ENCODE results near the gene SMIM38. TPM values are rescaled to one million over a fixed set of nuclear protein-coding genes. Genes with fewer than 3 reads are reported as not detected.
A peak's percentile ranks its signal among the peaks of the same experiment; 100 is the strongest.

SMIM38 gene
- total and polyA plus RNA-seq, 8 donors, result 0.33 to 6.2 (median 1.2) TPM

GRCh38 chr11:69129647-69130046 is 26.1 kb upstream of the SMIM38 start:
- H3K4me1 ChIP-seq, result peaks cover 0 to 10% (median 0%) of the 10 kb centered on the region in 3 donors
- H3K36me3 ChIP-seq, result no peaks in the 10 kb centered on the region
- H3K9me3 ChIP-seq, result no peaks in the 10 kb centered on the region
- TF ChIP-seq CTCF (IDR thresholded peaks at IDR 0.05), result no peak
- H3K4me3 ChIP-seq, result no peak overlapping the region
- WGBS, 2 donors, result 82 to 88% methylated on average over 7 of the region's 7 CpGs
- FAIRE-seq, result no peak
- no peak for ATAC-seq
- intact Hi-C loops (cut with DNase I), result no loop called here
- no peaks in the 10 kb centered on the region for H3K27me3 ChIP-seq
- DNase-seq, result no peak
- H3K27ac ChIP-seq, result no peak overlapping the region

GRCh38 chr11:69130654-69131053 is 25.1 kb upstream of the SMIM38 start:
- TF ChIP-seq CTCF (IDR thresholded peaks at IDR 0.05), result no peak
- H3K27me3 ChIP-seq, result no peaks in the 10 kb centered on the region
- no peak overlapping the region for H3K4me3 ChIP-seq
- no peak for DNase-seq
- no peaks in the 10 kb centered on the region for H3K36me3 ChIP-seq
- WGBS, 2 donors, result 53 to 63% methylated on average over 9 of the region's 9 CpGs
- H3K27ac ChIP-seq, result peak overlapping the region in 1 of 4 donors; percentile 40
- no peak for ATAC-seq
- H3K9me3 ChIP-seq, result no peaks in the 10 kb centered on the region
- intact Hi-C loops (cut with DNase I), result no loop called here
- H3K4me1 ChIP-seq, result peaks cover 0 to 12% (median 0%) of the 10 kb centered on the region in 3 donors
- FAIRE-seq, result no peak

- H3K36me3 ChIP-seq, result no peaks in the 10 kb centered on the region
- intact Hi-C loops (cut with DNase I), result no loop called here
- peak overlapping the region; percentile 7 to 44 (median 29) for H3K27ac ChIP-seq
- DNase-seq, result peak in 1 of 6 donors; percentile 44
- 63 to 67% methylated on average over 11 of the region's 11 CpGs for WGBS, 2 donors
- peak; percentile 22 to 43 (median 34) for ATAC-seq
- H3K27me3 ChIP-seq, result no peaks in the 10 kb centered on the region
- TF ChIP-seq CTCF (IDR thresholded peaks at IDR 0.05), result no peak
- FAIRE-seq, result no peak
- H3K4me3 ChIP-seq, result no peak overlapping the region
- peaks cover 0 to 12% (median 0%) of the 10 kb centered on the region in 3 donors for H3K4me1 ChIP-seq
- no peaks in the 10 kb centered on the region for H3K9me3 ChIP-seq
These were observed 24.6 kb upstream of the SMIM38 start for GRCh38 chr11:69131121-69131566.

- WGBS, 2 donors, result 29 to 33% methylated on average over 15 of the region's 15 CpGs
- ATAC-seq (peak; percentile 90 to 96 (median 94)), FAIRE-seq (no peak), DNase-seq (peak in 5 of 6 donors; percentile 74 to 87 (median 82))
- peak overlapping the region; percentile 7 to 56 (median 42) for H3K27ac ChIP-seq
- H3K4me3 ChIP-seq, result no peak overlapping the region
- H3K27me3 ChIP-seq, result no peaks in the 10 kb centered on the region
- no peaks in the 10 kb centered on the region for H3K36me3 ChIP-seq
- H3K9me3 ChIP-seq, result no peaks in the 10 kb centered on the region
- intact Hi-C loops (cut with DNase I), result no loop called here
- peaks cover 0 to 12% (median 0%) of the 10 kb centered on the region in 3 donors for H3K4me1 ChIP-seq
- TF ChIP-seq CTCF (IDR thresholded peaks at IDR 0.05), result peak; percentile 73 to 85 (median 78)
These were observed 24.0 kb upstream of the SMIM38 start for GRCh38 chr11:69131644-69132300.

- Histone ChIP-seq H3K27me3 (no peaks in the 10 kb centered on the region), H3K9me3 (no peaks in the 10 kb centered on the region), H3K4me1 (peaks cover 0 to 12% (median 0%) of the 10 kb centered on the region in 3 donors), H3K27ac (peak overlapping the region in 1 of 4 donors; percentile 56), H3K4me3 (no peak overlapping the region), H3K36me3 (no peaks in the 10 kb centered on the region)
- ATAC-seq, result no peak
- WGBS, 2 donors, result 80% methylated on average over 7 of the region's 7 CpGs
- TF ChIP-seq CTCF (IDR thresholded peaks at IDR 0.05), result no peak
- no peak for FAIRE-seq
- DNase-seq, result no peak
- intact Hi-C loops (cut with DNase I), result no loop called here
These were observed 23.4 kb upstream of the SMIM38 start for GRCh38 chr11:69132301-69132670.

Data from pancreas (tissue), 10 donors.